DND-41 (cell line): ENCODE results near the gene ECHS1.

Experiments
- ATAC-seq: fragments of 200-7000 bp; cut with Tn5 transposase; 3 replicates; pipeline ENCODE4 v1.9.1; 2021; ENCODE audit warnings: low read depth; ENCODE audit not compliant: insufficient read depth
- DNase-seq: peaks from one replicate; pipeline ENCODE4 v3.0.0-alpha.2; 2020
- H2AFZ ChIP-seq: 2 replicates; pipeline ENCODE4 v1.6.0; 2012; ENCODE audit warnings: low read depth, low read length
- H3K27ac ChIP-seq: 2 replicates; pipeline ENCODE4 v1.5.1; 2012; ENCODE audit warnings: low read length, inconsistent platforms
- H3K27me3 ChIP-seq: fragments of 200-600 bp; sonication (generic); 2 replicates; pipeline ENCODE4 v1.6.0; 2012; ENCODE audit warnings: low read length, mild to moderate bottlenecking, inconsistent platforms; ENCODE audit not compliant: insufficient read depth, poor library complexity
- H3K36me3 ChIP-seq: 2 replicates; pipeline ENCODE4 v1.5.1; 2012; ENCODE audit warnings: low read length, inconsistent platforms; ENCODE audit not compliant: insufficient read depth
- H3K4me1 ChIP-seq: 2 replicates; pipeline ENCODE4 v1.5.1; 2012; ENCODE audit warnings: mild to moderate bottlenecking, low read length; ENCODE audit not compliant: insufficient read depth
- H3K4me2 ChIP-seq: 2 replicates; pipeline ENCODE4 v1.6.0; 2012; ENCODE audit warnings: mild to moderate bottlenecking, moderate library complexity, low read length, inconsistent platforms; ENCODE audit not compliant: insufficient read depth
- H3K4me3 ChIP-seq, 2 experiments: fragments of 200-600 bp in 1 of 2; shearing (Covaris generic) in 1 of 2; 2 replicates each; pipeline ENCODE4 v1.5.1; 2012 to 2016; ENCODE audit warnings: inconsistent platforms in 2 of 2, low read length in 2 of 2, mild to moderate bottlenecking in 2 of 2, low read depth in 1 of 2, moderate library complexity in 1 of 2
- H3K79me2 ChIP-seq: 2 replicates; pipeline ENCODE4 v1.6.0; 2012; ENCODE audit warnings: low read length, inconsistent platforms; ENCODE audit not compliant: insufficient read depth
- H3K9ac ChIP-seq: 2 replicates; pipeline ENCODE4 v1.6.0; 2012; ENCODE audit warnings: low read depth, mild to moderate bottlenecking, inconsistent platforms, low read length, moderate library complexity
- H3K9me3 ChIP-seq: 2 replicates; pipeline ENCODE4 v1.5.1; 2012; ENCODE audit warnings: low read length, moderate library complexity, mild to moderate bottlenecking, inconsistent platforms; ENCODE audit not compliant: insufficient read depth, severe bottlenecking
- H4K20me1 ChIP-seq: 2 replicates; pipeline ENCODE4 v1.6.0; 2012; ENCODE audit warnings: low read length; ENCODE audit not compliant: insufficient read depth
- CTCF ChIP-seq: IDR thresholded peaks from 2 replicates; pipeline ENCODE4 v1.5.1; 2012; ENCODE audit warnings: borderline replicate concordance, low read length, moderate library complexity, mild to moderate bottlenecking; ENCODE audit not compliant: poor library complexity, severe bottlenecking; ENCODE audit errors: extremely low read depth
- EZH2 ChIP-seq: IDR thresholded peaks from 3 replicates; pipeline ENCODE4 v1.6.1; 2012; ENCODE audit warnings: borderline replicate concordance, low read depth, mild to moderate bottlenecking, moderate library complexity, low read length, inconsistent platforms; ENCODE audit not compliant: severe bottlenecking

ECHS1 gene

GRCh38 chr10:133332936-133333699 is 40.0 kb downstream of the ECHS1 start:
- no peak for ATAC-seq
- Histone ChIP-seq H3K27ac (no peak overlapping the region), H3K79me2 (no peaks in the 10 kb centered on the region)

GRCh38 chr10:133329491-133330202 is 43.5 kb downstream of the ECHS1 start:
- Histone ChIP-seq H4K20me1 (no peaks in the 10 kb centered on the region), H2AFZ (no peak overlapping the region), H3K79me2 (no peaks in the 10 kb centered on the region), H3K27ac (no peak overlapping the region), H3K36me3 (no peaks in the 10 kb centered on the region), H3K4me2 (peak overlapping the region; percentile 58), H3K9ac (0 out of 2 replicates have a peak overlapping the region, but pooled peaks have one; percentile 24), H3K27me3 (peaks cover 8% of the 10 kb centered on the region), H3K9me3 (no peaks in the 10 kb centered on the region), H3K4me1 (peaks cover 12% of the 10 kb centered on the region), H3K4me3 (no peak overlapping the region; a peak in 1 of 4 replicates)
- DNase-seq (peak; percentile 87), ATAC-seq (peak; percentile 99)
- TF ChIP-seq CTCF, result peak; percentile 91
- no peak for TF ChIP-seq EZH2

More at GRCh38 chr10:133332936-133333699, 40.0 kb downstream of the ECHS1 start:
- no peak for DNase-seq
- Histone ChIP-seq H4K20me1 (no peaks in the 10 kb centered on the region; the same call in 1 of the 2 replicates), H3K27me3 (peaks cover 8% of the 10 kb centered on the region), H3K36me3 (no peaks in the 10 kb centered on the region), H3K4me1 (peaks cover 4% of the 10 kb centered on the region), H3K9ac (no peak overlapping the region), H3K9me3 (no peaks in the 10 kb centered on the region), H3K4me2 (no peak overlapping the region), H3K4me3 (no peak overlapping the region), H2AFZ (no peak overlapping the region)
- TF ChIP-seq EZH2, result no peak
- TF ChIP-seq CTCF, result no peak

- Histone ChIP-seq H3K4me3 (no peak overlapping the region), H3K9ac (no peak overlapping the region)
- no peak for TF ChIP-seq EZH2
These were observed 44.5 kb downstream of the ECHS1 start for GRCh38 chr10:133328358-133329343.

More at GRCh38 chr10:133328358-133329343, 44.5 kb downstream of the ECHS1 start:
- H2AFZ ChIP-seq, result no peak overlapping the region
- H3K79me2 ChIP-seq, result no peaks in the 10 kb centered on the region
- no peaks in the 10 kb centered on the region for H3K36me3 ChIP-seq
- peaks cover 8% of the 10 kb centered on the region for H3K27me3 ChIP-seq
- DNase-seq, result no peak
- H3K4me2 ChIP-seq, result no peak overlapping the region
- ATAC-seq, result no peak
- peaks cover 13% of the 10 kb centered on the region for H3K4me1 ChIP-seq
- no peaks in the 10 kb centered on the region for H3K9me3 ChIP-seq
- H3K27ac ChIP-seq, result no peak overlapping the region
- no peaks in the 10 kb centered on the region for H4K20me1 ChIP-seq
